Hepatocyte (in vitro differentiated cells): ENCODE data around the gene TMEM25. TPM values are rescaled to one million over a fixed set of nuclear protein-coding genes. Genes with fewer than 3 reads are reported as not detected.

Experiments used
- DNase-seq: peaks from one replicate; pipeline ENCODE4 v3.0.0-alpha.2; 2016; ENCODE audit warnings: low spot score
- H2AFZ ChIP-seq: fragments of 200-600 bp; sonication (generic); 2 replicates; pipeline ENCODE4 v1.6.0; 2016; ENCODE audit warnings: antibody characterized with exemption, mild to moderate bottlenecking
- H3K27ac ChIP-seq: fragments of 200-600 bp; sonication (generic); 2 replicates; pipeline ENCODE4 v1.5.1; 2016; ENCODE audit warnings: mild to moderate bottlenecking
- H3K27me3 ChIP-seq: fragments of 200-600 bp; sonication (generic); 2 replicates; pipeline ENCODE4 v1.6.1; 2016
- H3K36me3 ChIP-seq: fragments of 200-600 bp; sonication (generic); replicated peaks from 2 replicates; pipeline ENCODE4 v1.5.1; 2016; ENCODE audit warnings: low read depth; ENCODE audit not compliant: insufficient read depth
- H3K4me1 ChIP-seq: fragments of 200-600 bp; sonication (generic); 2 replicates; pipeline ENCODE4 v1.5.1; 2016; ENCODE audit warnings: mild to moderate bottlenecking, moderate library complexity; ENCODE audit not compliant: insufficient read depth
- H3K4me2 ChIP-seq: fragments of 200-600 bp; sonication (generic); 2 replicates; pipeline ENCODE4 v1.6.0; 2016
- H3K4me3 ChIP-seq: fragments of 200-600 bp; sonication (generic); 2 replicates; pipeline ENCODE4 v1.5.1; 2016; ENCODE audit warnings: mild to moderate bottlenecking
- H3K79me2 ChIP-seq: fragments of 200-600 bp; sonication (generic); 2 replicates; pipeline ENCODE4 v1.6.0; 2017; ENCODE audit warnings: mild to moderate bottlenecking
- H3K9me2 ChIP-seq: fragments of 200-600 bp; sonication (generic); replicated peaks from 2 replicates; pipeline ENCODE4 v1.6.0; 2017; ENCODE audit warnings: mild to moderate bottlenecking; ENCODE audit not compliant: insufficient read depth
- H3K9me3 ChIP-seq: fragments of 200-600 bp; sonication (generic); 2 replicates; pipeline ENCODE4 v1.5.1; 2016; ENCODE audit warnings: low read depth, mild to moderate bottlenecking
- H4K20me1 ChIP-seq: fragments of 200-600 bp; sonication (generic); 2 replicates; pipeline ENCODE4 v1.6.0; 2016; ENCODE audit warnings: mild to moderate bottlenecking; ENCODE audit not compliant: insufficient read depth, poor library complexity, severe bottlenecking
- CTCF ChIP-seq: fragments of 200-600 bp; sonication (generic); IDR thresholded peaks from 2 replicates; pipeline ENCODE4 v1.5.1; 2016; ENCODE audit warnings: antibody characterized with exemption, mild to moderate bottlenecking; ENCODE audit not compliant: poor library complexity
- EZH2 ChIP-seq: fragments of 200-600 bp; sonication (generic); IDR thresholded peaks from 2 replicates; pipeline ENCODE4 v1.6.1; 2016; ENCODE audit warnings: antibody characterized with exemption, mild to moderate bottlenecking, borderline replicate concordance
- EZH2phosphoT487 ChIP-seq: fragments of 200-600 bp; sonication (generic); IDR thresholded peaks from one replicate; pipeline ENCODE4 v1.6.1; 2018; ENCODE audit warnings: antibody characterized with exemption, mild to moderate bottlenecking, low read depth, moderate library complexity; ENCODE audit not compliant: unreplicated experiment, severe bottlenecking
- WGBS: methylation state at CpG from one replicate; pipeline ENCODE4 v1.1.6; 2016; ENCODE audit warnings: low lambda C conversion rate; ENCODE audit errors: missing lambda C conversion rate; 5-methylcytosine and 5-hydroxymethylcytosine counted together
- polyA plus RNA-seq: library from polyadenylated mRNA; unstranded; fragments of >200 nt; fragmentation: Nextera tagmentation; extraction: Ambion mirVana; gene quantifications from 2 replicates; pipeline ENCODE4 v1.2.1, GENCODE V29; 2016
- total RNA-seq: library from RNA; depleted of rRNA; stranded (reverse); fragments of >200 nt; gene quantifications from 2 replicates; pipeline ENCODE4 v1.2.3, GENCODE V29; 2014

The TMEM25 gene
- total and polyA plus RNA-seq, 2 experiments from 2014 or later = 32.3 to 42.9 TPM

- no peaks in the 10 kb centered on the region for H3K9me3 ChIP-seq
- H3K4me2 ChIP-seq = peak overlapping the region; percentile 92
- H2AFZ ChIP-seq = peak overlapping the region; percentile 96
- H3K27me3 ChIP-seq = no peaks in the 10 kb centered on the region
- H3K36me3 ChIP-seq = no peaks in the 10 kb centered on the region
- TF ChIP-seq EZH2 = no peak
- no peak for TF ChIP-seq EZH2phosphoT487
- TF ChIP-seq CTCF = no peak
- DNase-seq = no peak
- H3K9me2 ChIP-seq = no peaks in the 10 kb centered on the region
- peak overlapping the region; percentile 91 for H3K27ac ChIP-seq
- WGBS = 60% methylated on average over 5 of the region's 5 CpGs
- H3K79me2 ChIP-seq = peaks cover 10% of the 10 kb centered on the region
- peaks cover 15% of the 10 kb centered on the region for H3K4me1 ChIP-seq
- no peaks in the 10 kb centered on the region for H4K20me1 ChIP-seq
- peak overlapping the region; percentile 100 for H3K4me3 ChIP-seq
These were observed 1.3 kb upstream of the TMEM25 start for GRCh38 chr11:118529584-118530175.

DNA sequence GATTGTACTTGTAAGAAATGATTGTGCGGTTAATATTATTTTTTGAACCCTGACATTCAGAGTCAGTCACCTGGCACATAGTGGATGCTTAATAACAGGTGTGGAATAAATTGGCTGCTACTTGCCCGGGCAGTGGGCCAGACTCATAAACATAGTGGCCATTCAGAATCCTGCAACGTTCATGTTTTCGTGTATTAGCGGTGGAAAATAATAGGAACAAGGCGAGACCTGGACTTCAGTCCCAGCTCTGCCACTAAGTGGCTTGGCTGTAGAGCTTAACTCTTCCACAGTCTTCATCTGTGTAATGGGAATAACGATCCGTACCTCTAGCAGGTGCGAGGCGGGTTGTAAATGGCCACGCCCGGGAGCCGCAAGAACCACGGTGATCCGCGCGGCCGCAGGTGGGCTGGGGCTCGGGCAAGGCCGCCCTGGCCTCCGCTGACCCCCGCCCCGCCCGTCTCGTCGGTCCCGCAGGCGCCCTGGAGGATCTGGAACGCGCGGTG, 761 bp upstream of the TMEM25 start:
- Histone ChIP-seq H3K36me3 (no peaks in the 10 kb centered on the region), H3K27me3 (no peaks in the 10 kb centered on the region), H3K9me2 (no peaks in the 10 kb centered on the region), H3K4me2 (peak overlapping the region; percentile 92), H4K20me1 (no peaks in the 10 kb centered on the region), H3K4me3 (peak overlapping the region; percentile 100), H3K79me2 (peaks cover 10% of the 10 kb centered on the region), H3K4me1 (peaks cover 15% of the 10 kb centered on the region), H3K9me3 (no peaks in the 10 kb centered on the region), H2AFZ (peak overlapping the region; percentile 96), H3K27ac (peak overlapping the region; percentile 91)
- DNase-seq = no peak
- TF ChIP-seq CTCF (no peak), EZH2 (no peak), EZH2phosphoT487 (no peak)
- 6% methylated on average over 30 of the region's 31 CpGs for WGBS

GRCh38 chr11:118531597-118532084, 649 bp downstream of the TMEM25 start:
- peak overlapping the region; percentile 96 for H2AFZ ChIP-seq
- H3K36me3 ChIP-seq = no peaks in the 10 kb centered on the region
- 9% methylated on average over 12 of the region's 12 CpGs for WGBS
- no peak for TF ChIP-seq EZH2phosphoT487
- no peak for TF ChIP-seq EZH2
- TF ChIP-seq CTCF = no peak
- no peaks in the 10 kb centered on the region for H4K20me1 ChIP-seq
- H3K27ac ChIP-seq = peak overlapping the region; percentile 91
- no peaks in the 10 kb centered on the region for H3K9me2 ChIP-seq
- peak overlapping the region; percentile 92 for H3K4me2 ChIP-seq
- peaks cover 15% of the 10 kb centered on the region for H3K4me1 ChIP-seq
- H3K9me3 ChIP-seq = no peaks in the 10 kb centered on the region
- peak overlapping the region; percentile 100 for H3K4me3 ChIP-seq
- peaks cover 10% of the 10 kb centered on the region for H3K79me2 ChIP-seq
- DNase-seq = no peak
- H3K27me3 ChIP-seq = no peaks in the 10 kb centered on the region

- Histone ChIP-seq H3K4me1 (peaks cover 15% of the 10 kb centered on the region), H4K20me1 (no peaks in the 10 kb centered on the region), H3K27ac (peak overlapping the region; percentile 91), H3K9me2 (no peaks in the 10 kb centered on the region), H3K36me3 (no peaks in the 10 kb centered on the region), H2AFZ (no peak overlapping the region), H3K9me3 (no peaks in the 10 kb centered on the region), H3K4me2 (peak overlapping the region; percentile 92), H3K4me3 (no peak overlapping the region), H3K27me3 (no peaks in the 10 kb centered on the region), H3K79me2 (peaks cover 10% of the 10 kb centered on the region)
- no peak for TF ChIP-seq EZH2
- no peak for TF ChIP-seq EZH2phosphoT487
- no peak for TF ChIP-seq CTCF
- WGBS = 86% methylated on average over 10 of the region's 10 CpGs
- DNase-seq = no peak
These were observed 1.1 kb downstream of the TMEM25 start for GRCh38 chr11:118532091-118532490.
